GM19099 (cell line): ENCODE measurements around the gene USP7.

Experiments
- POLR2A ChIP-seq: IDR thresholded peaks from 3 replicates; pipeline ENCODE4 v1.6.1; 2011; ENCODE audit warnings: low read depth; ENCODE audit not compliant: insufficient read length; ENCODE audit errors: extremely low read depth

The USP7 gene

GRCh38 chr16:8859913-8860881, 103.5 kb downstream of the USP7 start:
- TF ChIP-seq POLR2A: no peak

GRCh38 chr16:8858994-8859912, 104.5 kb downstream of the USP7 start:
- TF ChIP-seq POLR2A: no peak

- no peak for TF ChIP-seq POLR2A
Measured at GRCh38 chr16:8855972-8856371, 107.7 kb downstream of the USP7 start.

- TF ChIP-seq POLR2A: no peak
Measured at GRCh38 chr16:8855051-8855786, 108.5 kb downstream of the USP7 start.

- TF ChIP-seq POLR2A: no peak
Measured at GRCh38 chr16:8854298-8854948, 109.3 kb downstream of the USP7 start.

GRCh38 chr16:8853611-8854010, 110.1 kb downstream of the USP7 start:
- no peak for TF ChIP-seq POLR2A

GRCh38 chr16:8853150-8853549, 110.6 kb downstream of the USP7 start:
- TF ChIP-seq POLR2A: no peak

GRCh38 chr16:8852534-8852933, 111.2 kb downstream of the USP7 start:
- no peak for TF ChIP-seq POLR2A

- no peak for TF ChIP-seq POLR2A
Measured at GRCh38 chr16:8851761-8852403, 111.8 kb downstream of the USP7 start.

DNA sequence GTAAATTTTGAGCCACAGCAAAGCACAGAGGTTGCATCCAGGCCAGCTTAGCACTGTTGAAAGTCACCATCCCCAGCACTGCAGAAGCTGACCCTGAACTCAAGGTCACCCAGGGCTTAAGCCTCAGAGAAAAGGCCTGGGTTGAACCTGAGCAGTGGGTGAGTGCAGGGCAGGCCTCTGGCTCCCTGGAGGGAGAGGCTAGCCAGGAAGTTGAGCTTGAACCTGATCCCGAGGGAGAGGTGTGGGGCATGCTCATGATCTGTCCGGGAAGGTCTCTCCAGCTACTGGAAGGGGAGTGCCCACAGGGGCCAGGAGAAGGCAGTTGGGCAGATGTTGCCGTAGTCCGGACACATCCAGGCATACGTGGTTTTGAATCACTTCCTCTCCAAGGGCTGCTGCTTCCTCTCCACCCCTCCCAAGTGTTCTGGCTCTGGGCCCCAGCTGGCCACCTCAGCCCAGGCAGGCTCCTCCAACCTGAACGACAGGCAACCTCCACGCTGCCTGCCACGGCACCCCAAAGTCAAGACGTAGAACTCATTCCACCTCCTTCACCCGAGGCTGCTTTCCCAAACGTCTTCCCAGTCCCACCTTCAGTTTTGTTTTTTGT, 113.3 kb downstream of the USP7 start:
- TF ChIP-seq POLR2A: no peak

DNA sequence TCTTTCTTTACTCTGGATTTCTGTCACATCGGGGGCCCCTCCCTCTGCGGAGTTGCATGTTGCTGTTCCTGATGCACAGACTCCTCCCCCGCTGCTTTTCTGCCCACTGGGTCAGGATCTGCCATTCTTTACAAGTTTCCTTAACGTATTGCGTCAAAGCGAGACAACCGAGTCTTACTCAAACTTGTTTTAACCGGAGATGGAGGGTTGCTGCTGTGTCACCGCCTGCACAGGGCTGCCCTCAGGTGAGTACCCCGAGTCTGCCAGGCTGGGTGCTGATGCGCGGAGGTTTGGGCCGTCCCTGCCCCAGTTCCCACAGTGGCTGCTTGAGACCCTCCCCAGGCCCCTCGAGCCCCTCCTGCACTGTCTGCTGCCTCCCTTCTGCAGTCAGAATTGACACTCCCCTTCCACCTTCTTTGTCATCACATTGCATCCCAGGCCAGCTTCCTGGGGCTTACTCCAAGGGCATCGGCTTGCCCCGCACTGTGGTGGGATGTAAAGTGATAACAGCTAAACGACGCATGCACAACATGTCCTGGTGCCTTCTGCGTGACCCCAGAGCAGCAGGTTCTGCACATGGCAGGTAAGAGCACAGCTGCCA, 114.2 kb downstream of the USP7 start:
- TF ChIP-seq POLR2A: no peak

DNA sequence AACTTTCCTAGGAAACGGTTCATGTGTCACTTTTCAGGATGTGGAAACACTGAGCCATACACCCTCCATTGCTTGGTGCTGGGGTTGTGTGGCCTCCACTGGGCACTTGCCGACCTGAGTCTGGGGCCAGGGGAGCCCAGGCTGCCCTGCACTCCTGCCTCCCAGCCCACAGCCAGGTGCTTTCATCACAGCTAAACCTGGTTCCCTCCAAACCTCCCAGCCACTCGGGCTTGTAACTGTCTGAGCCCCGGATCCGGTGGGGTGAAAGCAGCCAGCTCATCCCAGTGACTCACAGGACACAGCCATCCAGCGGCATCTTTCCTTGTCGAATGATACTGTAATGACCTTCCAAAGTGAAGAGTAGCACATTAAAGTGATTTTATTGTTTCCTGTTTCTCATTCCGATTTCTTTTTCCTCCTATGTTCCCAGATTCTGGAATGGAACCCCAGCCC, 114.7 kb downstream of the USP7 start:
- TF ChIP-seq POLR2A: no peak
